NCI-H2227 treated with DMSO at 0.1 percent for 48 hours (cell line): ENCODE results near the gene NEDD9.

Source experiments
- DNase-seq: peaks from one replicate; lab custom pipeline; 2025; lab: John Stamatoyannopoulos, UW

NEDD9 gene, protein sequence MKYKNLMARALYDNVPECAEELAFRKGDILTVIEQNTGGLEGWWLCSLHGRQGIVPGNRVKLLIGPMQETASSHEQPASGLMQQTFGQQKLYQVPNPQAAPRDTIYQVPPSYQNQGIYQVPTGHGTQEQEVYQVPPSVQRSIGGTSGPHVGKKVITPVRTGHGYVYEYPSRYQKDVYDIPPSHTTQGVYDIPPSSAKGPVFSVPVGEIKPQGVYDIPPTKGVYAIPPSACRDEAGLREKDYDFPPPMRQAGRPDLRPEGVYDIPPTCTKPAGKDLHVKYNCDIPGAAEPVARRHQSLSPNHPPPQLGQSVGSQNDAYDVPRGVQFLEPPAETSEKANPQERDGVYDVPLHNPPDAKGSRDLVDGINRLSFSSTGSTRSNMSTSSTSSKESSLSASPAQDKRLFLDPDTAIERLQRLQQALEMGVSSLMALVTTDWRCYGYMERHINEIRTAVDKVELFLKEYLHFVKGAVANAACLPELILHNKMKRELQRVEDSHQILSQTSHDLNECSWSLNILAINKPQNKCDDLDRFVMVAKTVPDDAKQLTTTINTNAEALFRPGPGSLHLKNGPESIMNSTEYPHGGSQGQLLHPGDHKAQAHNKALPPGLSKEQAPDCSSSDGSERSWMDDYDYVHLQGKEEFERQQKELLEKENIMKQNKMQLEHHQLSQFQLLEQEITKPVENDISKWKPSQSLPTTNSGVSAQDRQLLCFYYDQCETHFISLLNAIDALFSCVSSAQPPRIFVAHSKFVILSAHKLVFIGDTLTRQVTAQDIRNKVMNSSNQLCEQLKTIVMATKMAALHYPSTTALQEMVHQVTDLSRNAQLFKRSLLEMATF

DNA sequence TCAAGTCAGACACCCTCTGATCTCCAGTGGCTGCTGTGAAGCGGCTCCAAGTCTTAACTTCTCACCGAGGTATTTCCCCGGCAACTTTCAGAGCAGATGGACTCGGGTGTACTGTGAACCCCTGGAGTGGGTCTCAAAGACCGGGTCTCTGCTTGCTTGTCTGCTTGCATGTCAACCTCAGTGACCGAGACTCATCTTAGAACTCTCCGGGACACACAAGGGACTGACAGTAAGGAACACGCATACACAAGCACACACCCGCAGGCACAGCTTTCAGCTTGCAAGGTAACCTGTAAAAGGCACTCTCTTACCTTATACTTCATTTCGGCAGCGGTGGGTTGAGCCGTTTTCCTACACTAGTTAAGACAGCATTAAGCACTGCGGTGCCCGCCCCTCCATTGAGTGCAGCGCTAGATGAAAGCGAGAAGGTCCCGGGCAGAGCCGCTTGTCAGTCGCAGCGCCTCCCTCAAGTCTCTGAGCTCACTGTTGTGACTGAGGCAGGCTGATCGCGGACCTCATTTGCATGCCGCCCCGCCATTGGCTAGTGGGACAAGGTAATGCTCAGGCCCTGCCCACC is at the start of gene NEDD9:
NEDD9 (minus strand) TSS at position 476 of the 577 bp plus-strand sequence; CDS start at position 323, 153 bp downstream.
- DNase-seq = peak; percentile 92

DNA sequence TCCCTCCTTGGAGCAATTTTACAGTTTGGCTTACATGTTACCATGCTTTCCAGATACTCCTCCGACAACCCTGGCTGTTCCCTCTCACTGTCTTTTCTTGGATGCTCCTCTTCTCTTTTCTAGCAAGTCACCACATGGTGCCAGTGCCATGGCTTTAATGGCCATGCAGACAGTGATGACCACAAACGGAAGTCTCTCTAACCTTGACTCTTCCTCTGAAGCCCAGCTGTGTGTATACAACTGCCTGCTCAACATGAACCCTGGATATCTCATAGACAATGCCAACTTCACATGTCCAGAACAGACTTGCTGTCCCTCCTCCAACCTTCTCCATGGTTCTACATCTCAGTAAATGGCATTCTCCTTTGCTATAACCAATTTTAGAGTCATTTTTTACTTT is 49.8 kb upstream of the NEDD9 start:
- DNase-seq = no peak

GRCh38 chr6:11280394-11280793 is 47.9 kb upstream of the NEDD9 start:
- no peak for DNase-seq

GRCh38 chr6:11279284-11279689 is 46.8 kb upstream of the NEDD9 start:
- no peak for DNase-seq

GRCh38 chr6:11278207-11278559 is 45.7 kb upstream of the NEDD9 start:
- no peak for DNase-seq

DNA sequence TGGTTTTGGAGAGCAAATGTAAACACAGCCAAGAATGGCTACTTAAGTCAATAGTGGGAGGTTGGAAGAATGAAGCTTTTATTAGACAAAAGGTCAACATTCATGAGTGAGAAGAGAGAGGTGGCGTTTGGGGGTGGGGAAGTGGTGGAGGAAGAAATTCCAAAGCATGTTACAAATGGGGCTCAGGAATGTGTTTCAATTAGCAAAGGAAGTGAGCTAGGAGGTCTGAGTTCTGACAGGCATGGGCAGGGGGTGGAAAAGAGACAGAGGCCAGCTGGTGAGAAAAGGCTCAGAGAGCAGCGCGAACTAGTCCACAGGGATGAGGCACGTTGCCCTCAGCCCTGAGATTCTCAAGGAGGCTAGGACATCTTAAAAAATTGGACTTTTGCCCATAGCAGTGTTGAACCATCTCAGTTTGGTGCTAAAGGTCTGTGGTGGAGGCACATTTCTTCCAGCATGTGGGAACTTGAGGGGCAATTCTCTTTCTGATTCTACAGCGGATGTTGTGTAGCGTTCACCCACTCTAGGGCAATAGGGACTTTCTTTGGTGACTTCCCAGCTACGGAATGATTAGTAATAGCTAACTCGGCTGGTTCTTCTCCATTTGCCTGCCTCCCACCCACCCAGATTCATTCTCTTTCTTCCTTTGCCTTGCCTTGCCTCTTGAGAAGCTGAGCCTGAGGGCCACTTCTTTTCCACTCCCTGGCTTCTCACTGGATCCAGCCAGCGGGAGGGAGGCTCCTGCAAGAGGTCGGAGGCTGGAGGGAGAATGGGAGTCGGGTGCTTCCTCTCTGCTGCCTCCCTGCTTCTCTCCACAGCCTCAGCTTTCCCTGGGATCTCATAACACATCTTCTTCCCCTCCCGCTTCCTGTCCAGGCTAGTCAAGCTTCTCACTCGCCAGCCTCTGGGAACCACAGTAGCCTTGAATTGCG is 45.1 kb upstream of the NEDD9 start:
- DNase-seq = no peak

GRCh38 chr6:11276911-11277274 is 44.4 kb upstream of the NEDD9 start:
- no peak for DNase-seq

- DNase-seq = no peak
Measured at GRCh38 chr6:11276228-11276627, 43.8 kb upstream of the NEDD9 start.

DNA sequence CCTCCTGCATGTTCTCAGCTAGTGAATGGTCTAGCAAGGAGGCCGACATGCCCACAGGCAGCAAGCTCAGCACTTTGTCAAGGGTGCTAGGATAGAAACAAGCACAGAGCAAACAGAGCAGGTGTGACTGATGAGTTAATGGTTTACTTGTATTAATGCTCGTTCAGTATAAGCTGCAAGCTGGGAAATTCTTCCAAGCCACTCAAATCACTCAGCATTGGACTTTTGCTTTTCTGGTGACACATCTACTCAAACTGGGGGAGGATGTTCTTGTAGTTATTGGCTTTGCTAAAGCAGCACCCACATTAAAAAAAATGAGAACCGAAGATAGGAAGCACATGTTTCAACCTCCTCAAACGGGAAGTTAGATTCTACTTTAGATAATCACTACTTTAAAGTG is 43.1 kb upstream of the NEDD9 start:
- DNase-seq = no peak

DNA sequence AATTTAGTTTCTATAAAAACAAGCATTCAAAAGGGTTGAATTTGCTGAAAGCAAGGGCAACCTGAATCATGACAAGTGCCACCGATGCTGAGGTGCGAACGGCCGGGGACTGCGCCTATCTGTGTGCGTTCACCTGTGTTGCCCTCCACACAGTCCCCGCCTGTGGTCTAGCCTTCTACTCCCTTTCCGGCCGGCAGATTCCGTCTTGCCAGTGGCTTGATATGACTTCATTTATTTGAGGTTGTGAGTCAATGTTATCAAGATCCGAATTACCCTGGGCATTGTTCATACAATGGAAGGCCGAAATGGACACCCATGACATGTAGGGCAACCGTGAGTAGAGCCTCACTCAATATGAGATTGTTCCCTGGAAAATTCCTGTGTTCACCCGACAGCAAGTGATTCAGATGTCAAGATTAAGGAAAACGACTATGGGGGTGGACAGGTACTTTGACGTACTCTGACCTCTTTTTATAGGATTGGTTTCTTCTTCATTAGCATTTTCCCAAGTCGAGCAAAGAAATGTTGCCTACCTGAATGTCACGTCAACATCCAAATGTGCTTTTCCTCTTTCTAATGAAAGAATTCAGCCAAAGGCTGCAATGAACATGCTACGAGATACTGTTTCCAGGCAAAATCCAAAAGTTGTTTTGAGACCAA is 41.1 kb upstream of the NEDD9 start:
- DNase-seq = no peak

DNA sequence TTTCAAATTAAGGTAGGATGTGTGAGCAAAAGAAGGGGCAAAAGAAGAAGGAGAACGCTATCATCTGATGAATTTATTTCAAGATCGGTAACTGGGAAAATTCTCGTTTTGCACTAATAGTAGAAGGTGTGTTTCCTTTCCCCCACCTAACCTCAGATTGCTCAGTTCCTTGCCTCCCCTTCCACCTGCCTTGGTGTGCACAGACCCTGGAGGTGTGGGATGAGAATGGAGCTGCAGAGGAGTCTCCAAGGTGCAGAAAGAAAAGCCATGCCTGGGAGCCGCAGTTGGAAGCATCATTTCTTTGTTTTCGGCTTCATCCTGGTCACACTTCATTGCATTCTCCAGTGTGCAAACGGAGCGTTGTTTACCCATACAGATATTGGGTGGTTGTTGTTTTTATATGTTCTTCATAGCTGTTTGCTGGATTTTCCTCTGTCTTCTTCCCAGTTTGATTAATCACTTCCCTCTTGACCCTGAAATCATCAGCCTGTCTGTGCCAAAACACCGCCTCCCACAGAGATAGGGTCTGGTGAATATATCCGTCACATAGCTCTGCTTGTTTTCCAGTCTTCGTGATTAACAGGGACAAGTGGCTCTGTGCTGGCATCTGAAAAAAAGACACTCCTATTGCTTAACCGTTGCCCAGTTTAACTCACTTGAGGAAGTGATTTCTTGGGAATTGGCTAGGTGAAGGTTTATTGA is 40.2 kb upstream of the NEDD9 start:
- no peak for DNase-seq

GRCh38 chr6:11271228-11272020 is 39.0 kb upstream of the NEDD9 start:
- no peak for DNase-seq

DNA sequence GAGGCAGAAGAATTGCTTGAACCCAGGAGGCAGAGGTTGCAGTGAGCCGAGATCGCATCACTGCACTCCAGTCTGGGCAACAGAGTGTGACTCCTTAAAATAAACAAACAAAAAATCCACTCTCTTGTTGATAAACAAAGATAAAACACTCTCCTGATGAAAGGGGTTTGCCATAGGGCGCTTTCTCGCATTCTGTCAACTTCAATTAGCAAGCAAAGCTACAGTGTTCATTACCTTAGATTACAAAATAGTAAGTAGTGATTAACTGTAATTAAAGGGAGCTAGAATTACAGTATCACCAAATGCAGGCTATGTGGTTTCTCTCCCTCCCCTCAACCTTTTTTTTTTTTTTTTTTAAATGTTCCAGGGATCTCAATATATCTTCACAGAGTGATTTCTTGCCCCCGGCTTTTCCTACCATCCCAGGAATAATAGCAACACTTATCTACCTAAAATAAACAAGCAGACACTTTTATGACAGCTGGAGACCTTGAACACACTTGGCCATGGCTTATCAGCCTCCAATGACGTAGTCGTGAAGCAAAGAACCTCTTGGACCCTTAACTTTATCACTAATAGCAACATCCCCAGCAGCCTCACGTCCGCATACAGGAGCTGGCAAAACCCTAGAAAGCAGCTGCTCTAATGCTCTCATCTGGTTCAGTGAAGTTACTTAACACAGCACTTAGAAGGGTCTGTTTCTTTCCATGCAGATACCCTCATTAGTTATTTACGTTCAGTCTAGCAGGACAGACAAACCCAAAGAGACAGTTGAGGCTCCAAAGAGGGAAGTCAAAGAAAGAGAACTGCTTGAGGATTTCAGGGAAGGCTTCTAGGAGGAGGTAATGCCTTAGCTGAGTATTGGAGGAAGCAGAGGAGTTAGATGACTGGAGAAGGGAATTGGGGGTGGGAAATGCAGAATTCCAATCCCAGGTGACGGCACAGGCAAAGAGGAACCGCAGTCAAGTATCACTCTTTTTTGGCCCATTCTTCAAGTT is 37.9 kb upstream of the NEDD9 start:
- no peak for DNase-seq

GRCh38 chr6:11268978-11269377 is 36.5 kb upstream of the NEDD9 start:
- no peak for DNase-seq

- DNase-seq = no peak
Measured at GRCh38 chr6:11266926-11267325, 34.5 kb upstream of the NEDD9 start.

DNA sequence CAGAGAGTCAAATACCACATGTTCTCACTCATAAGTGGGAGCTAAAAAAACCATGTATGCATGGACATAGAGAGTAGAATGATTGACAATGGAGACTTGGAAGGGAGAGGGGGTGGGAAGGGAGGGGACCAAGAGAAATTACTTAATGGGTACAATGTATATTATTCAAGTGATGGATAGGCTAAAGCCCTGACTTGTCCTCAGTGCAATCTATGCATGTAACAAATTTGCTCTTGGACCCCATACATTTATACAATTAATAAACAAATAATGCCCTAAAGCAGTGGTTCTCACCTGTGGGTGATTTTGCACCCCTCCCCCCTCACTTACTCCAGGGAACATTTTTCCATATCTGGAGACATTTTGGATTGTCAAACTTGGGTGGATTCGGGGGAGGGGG is 33.5 kb upstream of the NEDD9 start:
- DNase-seq = no peak

- no peak for DNase-seq
Measured at GRCh38 chr6:11264100-11264499, 31.6 kb upstream of the NEDD9 start.

GRCh38 chr6:11263291-11263775 is 30.9 kb upstream of the NEDD9 start:
- DNase-seq = no peak
